Parietal lobe (tissue), 2 donors: ENCODE measurements around the gene EPC2. TPM values are rescaled to one million over a fixed set of nuclear protein-coding genes. Genes with fewer than 3 reads are reported as not detected.

Experiments
- small RNA-seq: library from RNA; depleted of rRNA; stranded (forward); fragments of <200 nt; gene quantifications from one replicate; pipeline ENCODE3, GENCODE V24; 2014; ENCODE audit warnings: low replicate concordance
- total RNA-seq: library from RNA; depleted of rRNA; stranded (reverse); fragments of >200 nt; gene quantifications from one replicate; pipeline ENCODE4 v1.2.3, GENCODE V29; 2014

The EPC2 gene, protein sequence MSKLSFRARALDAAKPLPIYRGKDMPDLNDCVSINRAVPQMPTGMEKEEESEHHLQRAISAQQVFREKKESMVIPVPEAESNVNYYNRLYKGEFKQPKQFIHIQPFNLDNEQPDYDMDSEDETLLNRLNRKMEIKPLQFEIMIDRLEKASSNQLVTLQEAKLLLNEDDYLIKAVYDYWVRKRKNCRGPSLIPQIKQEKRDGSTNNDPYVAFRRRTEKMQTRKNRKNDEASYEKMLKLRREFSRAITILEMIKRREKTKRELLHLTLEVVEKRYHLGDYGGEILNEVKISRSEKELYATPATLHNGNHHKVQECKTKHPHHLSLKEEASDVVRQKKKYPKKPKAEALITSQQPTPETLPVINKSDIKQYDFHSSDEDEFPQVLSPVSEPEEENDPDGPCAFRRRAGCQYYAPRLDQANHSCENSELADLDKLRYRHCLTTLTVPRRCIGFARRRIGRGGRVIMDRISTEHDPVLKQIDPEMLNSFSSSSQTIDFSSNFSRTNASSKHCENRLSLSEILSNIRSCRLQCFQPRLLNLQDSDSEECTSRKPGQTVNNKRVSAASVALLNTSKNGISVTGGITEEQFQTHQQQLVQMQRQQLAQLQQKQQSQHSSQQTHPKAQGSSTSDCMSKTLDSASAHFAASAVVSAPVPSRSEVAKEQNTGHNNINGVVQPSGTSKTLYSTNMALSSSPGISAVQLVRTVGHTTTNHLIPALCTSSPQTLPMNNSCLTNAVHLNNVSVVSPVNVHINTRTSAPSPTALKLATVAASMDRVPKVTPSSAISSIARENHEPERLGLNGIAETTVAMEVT
- total RNA-seq, result 98.0 TPM

DNA sequence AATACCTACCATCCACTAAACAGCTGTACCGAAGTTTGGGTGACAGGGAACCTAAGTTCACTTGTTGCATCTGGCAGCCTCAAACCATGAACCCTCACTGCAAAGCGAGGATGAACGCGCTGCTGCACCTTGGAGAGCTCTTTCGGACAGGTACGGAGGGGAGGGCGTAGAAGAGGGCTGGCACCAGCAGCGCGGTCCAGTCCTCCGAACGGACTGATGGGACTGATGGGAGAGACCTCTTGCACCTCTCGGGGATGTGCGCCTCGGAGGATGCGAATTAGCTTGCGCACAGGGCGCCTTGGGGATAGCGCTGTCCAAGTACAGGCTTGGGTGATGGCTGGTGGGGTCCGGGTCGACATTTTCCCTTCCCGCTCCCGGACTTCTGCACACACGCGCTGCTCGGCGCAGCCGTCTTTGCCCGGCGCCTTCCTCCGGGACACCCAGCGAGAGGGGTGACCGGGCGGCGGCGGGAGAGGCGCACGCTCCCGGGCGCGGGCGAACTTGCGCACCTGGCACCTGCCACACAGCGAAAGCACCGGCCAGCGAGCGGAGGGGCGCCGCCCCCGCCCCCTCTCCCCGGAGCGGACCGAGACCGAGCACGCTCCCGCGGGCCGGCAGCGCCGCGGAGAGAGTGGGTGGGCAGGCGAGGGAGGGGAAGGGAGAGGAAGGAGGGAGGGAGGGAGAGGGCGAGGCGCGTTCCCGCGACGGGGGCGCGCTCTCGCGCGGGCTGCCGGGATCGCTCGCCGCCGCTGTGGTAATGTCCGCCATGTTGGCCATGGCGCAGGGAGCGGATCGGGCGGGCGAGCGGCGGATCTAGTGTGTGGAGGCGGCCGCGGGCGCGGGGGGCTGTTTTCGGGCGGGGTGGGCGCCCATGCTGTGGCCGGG, at the start of gene EPC2:
TSS of gene EPC2 (plus strand) at position 754 of the 885 bp plus-strand sequence. CDS start 267 bp downstream, outside the sequence.

Small RNAs within 50 kb of the gene (small RNA-seq; reads per million reads assigned to genes)
- 0.18 reads per million for gene RNU2-9P
- not detected for gene RPS29P8

Other genes starting within 250 kb of the EPC2 start
- gene KIF5C, start 230.5 kb downstream of the EPC2 start, total RNA-seq, result 398 TPM